GM10248 (cell line): ENCODE data around the gene B3GALT4.

Experiments used
- CTCF ChIA-PET: fragments of 300-600 bp; sonication (Branson Sonifier 250); formaldehyde crosslinking; extraction: SDS; loops from one replicate; lab custom pipeline; 2021; ENCODE audit warnings: antibody characterized with exemption; lab: Yijun Ruan, JAX
- POLR2A ChIA-PET: fragments of 350-650 bp; sonication (Branson Sonifier 250); formaldehyde crosslinking; extraction: SDS; loops from one replicate; lab custom pipeline; 2020; ENCODE audit warnings: antibody characterized with exemption; lab: Yijun Ruan, JAX
- DNase-seq: peaks from one replicate; pipeline ENCODE4 v3.0.0; 2012; ENCODE audit errors: extremely low spot score
- TF ChIP-seq, protein P1 (sequence below): IDR thresholded peaks from 2 replicates; pipeline ENCODE4 v1.5.1; 2012; ENCODE audit warnings: mild to moderate bottlenecking, low read depth; ENCODE audit errors: extremely low read depth, missing control alignments, control extremely low read depth

B3GALT4 gene

GRCh38 chr6:33289784-33290315 lies 12.9 kb downstream of the B3GALT4 start:
- DNase-seq: no peak
- TF ChIP-seq, protein P1, sequence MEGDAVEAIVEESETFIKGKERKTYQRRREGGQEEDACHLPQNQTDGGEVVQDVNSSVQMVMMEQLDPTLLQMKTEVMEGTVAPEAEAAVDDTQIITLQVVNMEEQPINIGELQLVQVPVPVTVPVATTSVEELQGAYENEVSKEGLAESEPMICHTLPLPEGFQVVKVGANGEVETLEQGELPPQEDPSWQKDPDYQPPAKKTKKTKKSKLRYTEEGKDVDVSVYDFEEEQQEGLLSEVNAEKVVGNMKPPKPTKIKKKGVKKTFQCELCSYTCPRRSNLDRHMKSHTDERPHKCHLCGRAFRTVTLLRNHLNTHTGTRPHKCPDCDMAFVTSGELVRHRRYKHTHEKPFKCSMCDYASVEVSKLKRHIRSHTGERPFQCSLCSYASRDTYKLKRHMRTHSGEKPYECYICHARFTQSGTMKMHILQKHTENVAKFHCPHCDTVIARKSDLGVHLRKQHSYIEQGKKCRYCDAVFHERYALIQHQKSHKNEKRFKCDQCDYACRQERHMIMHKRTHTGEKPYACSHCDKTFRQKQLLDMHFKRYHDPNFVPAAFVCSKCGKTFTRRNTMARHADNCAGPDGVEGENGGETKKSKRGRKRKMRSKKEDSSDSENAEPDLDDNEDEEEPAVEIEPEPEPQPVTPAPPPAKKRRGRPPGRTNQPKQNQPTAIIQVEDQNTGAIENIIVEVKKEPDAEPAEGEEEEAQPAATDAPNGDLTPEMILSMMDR: no peak
- POLR2A ChIA-PET: interaction anchor here (0.8 to 1.6 kb wide), 4 partner anchors 10 to 22 kb away, joined by 4 to 17 read pairs (median 9); partner anchors contain the start of genes B3GALT4, RGL2, RPS18 and VPS52
- CTCF ChIA-PET: interaction anchor here (1.2 to 4.1 kb wide), 7 partner anchors 9 to 411 kb away, joined by 3 to 37 read pairs (median 3); partner anchors contain the start of gene B3GALT4

DNA sequence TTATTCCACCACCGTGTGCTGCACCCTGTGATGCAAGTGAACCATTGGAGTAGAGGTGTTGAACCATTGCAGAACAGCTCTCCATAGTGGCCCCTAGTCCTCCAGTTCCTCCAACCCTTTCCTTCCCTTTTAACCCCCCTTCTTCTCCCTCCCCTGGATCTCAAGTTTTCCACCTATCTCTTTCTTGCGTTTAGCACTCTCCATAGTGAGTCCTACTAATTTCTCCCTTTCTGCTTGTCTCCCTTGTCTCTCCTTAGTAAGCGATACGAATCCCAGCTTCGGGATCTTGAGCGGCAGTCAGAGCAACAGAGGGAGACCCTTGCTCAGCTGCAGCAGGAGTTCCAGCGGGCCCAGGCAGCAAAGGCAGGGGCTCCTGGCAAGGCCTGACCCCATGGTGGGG lies 13.5 kb downstream of the B3GALT4 start:
- CTCF ChIA-PET: interaction anchor here (1.2 to 4.1 kb wide), 7 partner anchors 9 to 410 kb away, joined by 3 to 37 read pairs (median 3); partner anchors contain the start of genes B3GALT4, RPS18 and VPS52
- POLR2A ChIA-PET: interaction anchor here (0.8 kb wide), 1 partner anchor 23 kb away, joined by 4 read pairs; no protein-coding TSS in a partner anchor
- DNase-seq: no peak
- TF ChIP-seq, protein P1: no peak

- no peak for DNase-seq
- ChIA-PET POLR2A (no interaction called here), CTCF (interaction anchor here (2.7 kb wide), 1 partner anchor 16 kb away, joined by 8 read pairs; the partner anchor contains the start of gene B3GALT4)
- TF ChIP-seq, protein P1: no peak
Observed at GRCh38 chr6:33292996-33293682, 16.2 kb downstream of the B3GALT4 start.

GRCh38 chr6:33294086-33294823 lies 17.3 kb downstream of the B3GALT4 start:
- POLR2A ChIA-PET: no interaction called here

GRCh38 chr6:33295621-33296369 lies 18.9 kb downstream of the B3GALT4 start:
- DNase-seq: no peak
- TF ChIP-seq, protein P1: no peak
- CTCF ChIA-PET: interaction anchor here (1.6 kb wide), 1 partner anchor 17 kb away, joined by 6 read pairs; no protein-coding TSS in a partner anchor
- POLR2A ChIA-PET: interaction anchor here (1.2 kb wide), 1 partner anchor 24 kb away, joined by 4 read pairs; the partner anchor contains the start of genes RPS18 and VPS52

More at GRCh38 chr6:33294086-33294823, 17.3 kb downstream of the B3GALT4 start:
- no peak for DNase-seq
- TF ChIP-seq, protein P1: no peak
- CTCF ChIA-PET: no interaction called here
